ENCODE measurements around the gene COPS2. TPM values are rescaled to one million over a fixed set of nuclear protein-coding genes. Genes with fewer than 3 reads are reported as not detected.

Gene COPS2
- total and polyA plus RNA-seq, 2 experiments from 2014 or later, result 37.4 to 97.9 TPM

GRCh38 chr15:49084285-49084570 is 71.2 kb downstream of the COPS2 start:
- Histone ChIP-seq H2AFZ (no peak overlapping the region), H4K20me1 (ENCODE audit: insufficient read depth, poor library complexity, severe bottlenecking) (no peaks in the 10 kb centered on the region), H3K4me3 (no peak overlapping the region), H3K4me2 (no peak overlapping the region), H3K9me2 (replicated peaks; ENCODE audit: insufficient read depth) (no peaks in the 10 kb centered on the region), H3K79me2 (no peaks in the 10 kb centered on the region), H3K27ac (peak overlapping the region; percentile 56), H3K9me3 (ENCODE audit: low read depth) (no peaks in the 10 kb centered on the region), H3K27me3 (no peaks in the 10 kb centered on the region), H3K4me1 (ENCODE audit: insufficient read depth) (peaks cover 9% of the 10 kb centered on the region), H3K36me3 (replicated peaks; ENCODE audit: insufficient read depth, low read depth) (no peaks in the 10 kb centered on the region)
- WGBS (ENCODE audit: low lambda C conversion rate, missing lambda C conversion rate), result 91% methylated on average over 3 of the region's 3 CpGs
- TF ChIP-seq CTCF (IDR thresholded peaks at IDR 0.05; ENCODE audit: poor library complexity) (no peak), EZH2 (IDR thresholded peaks at IDR 0.05; ENCODE audit: borderline replicate concordance) (no peak), EZH2phosphoT487 (IDR thresholded peaks at IDR 0.05; ENCODE audit: low read depth, severe bottlenecking, unreplicated experiment) (no peak)
- no peak for DNase-seq (ENCODE audit: low spot score)

DNA sequence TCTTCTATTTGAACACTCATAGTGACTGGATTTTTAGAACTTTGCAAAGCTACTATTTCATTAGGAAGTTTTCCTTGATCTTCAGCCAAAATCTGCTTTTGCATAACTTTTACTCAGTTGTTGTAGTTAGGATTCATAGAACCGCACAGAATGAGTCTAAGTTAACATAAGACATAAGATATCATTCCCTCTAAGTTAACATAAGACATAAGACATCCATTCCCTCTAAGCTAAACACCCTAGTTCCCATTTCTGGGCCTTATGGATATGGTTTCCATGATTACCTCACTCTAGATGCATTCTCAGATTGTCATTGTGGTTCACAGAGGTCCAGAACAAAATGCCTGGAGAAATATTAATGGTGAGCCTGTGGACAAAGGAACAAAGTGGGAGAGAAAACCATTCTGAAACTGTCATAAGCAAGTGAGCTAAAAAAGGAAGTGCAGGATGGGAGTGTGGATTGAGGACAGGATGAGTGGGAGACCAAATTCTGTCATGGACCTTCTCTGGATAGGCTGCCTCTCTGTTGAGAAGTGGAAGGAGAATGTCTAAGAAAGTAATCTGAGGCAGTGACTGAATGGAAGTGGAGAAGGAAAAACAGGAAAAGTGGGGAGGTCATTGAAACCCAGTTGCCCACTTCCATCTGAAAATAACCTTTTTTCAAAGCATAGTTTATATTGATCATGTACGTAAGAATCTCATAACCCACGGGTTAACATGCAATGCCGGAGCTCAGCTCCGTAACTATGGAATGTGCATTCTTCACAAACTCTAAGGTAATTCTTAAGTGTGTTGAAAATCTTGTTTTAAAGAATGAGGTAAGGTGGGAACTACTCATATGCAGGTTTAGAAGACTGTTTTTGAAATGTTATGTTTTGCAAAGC is 71.8 kb downstream of the COPS2 start:
- Histone ChIP-seq H3K27ac (peak overlapping the region; percentile 56), H4K20me1 (ENCODE audit: insufficient read depth, poor library complexity, severe bottlenecking) (no peaks in the 10 kb centered on the region)
- TF ChIP-seq CTCF (IDR thresholded peaks at IDR 0.05; ENCODE audit: poor library complexity) (no peak), EZH2phosphoT487 (IDR thresholded peaks at IDR 0.05; ENCODE audit: low read depth, severe bottlenecking, unreplicated experiment) (no peak), EZH2 (IDR thresholded peaks at IDR 0.05; ENCODE audit: borderline replicate concordance) (no peak)

DNA sequence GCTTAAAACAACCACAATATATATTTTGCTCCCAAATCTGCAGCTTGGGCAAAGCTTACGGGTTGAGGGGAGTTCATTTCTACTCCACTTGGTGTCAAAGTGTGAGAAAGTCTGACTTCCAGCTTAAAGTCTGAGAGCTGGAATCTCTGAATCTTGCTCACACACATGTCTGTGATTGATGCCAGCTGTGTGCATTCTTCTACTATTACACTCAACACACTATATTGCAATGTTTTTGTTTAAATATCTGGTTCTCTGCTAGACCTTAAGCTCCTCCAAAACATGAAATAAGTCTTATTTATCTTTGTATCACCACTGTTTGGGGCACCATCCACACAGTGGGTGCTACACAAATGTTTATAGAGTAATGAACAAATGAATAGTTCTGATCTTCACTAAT is 72.4 kb downstream of the COPS2 start:
- no peak for DNase-seq (ENCODE audit: low spot score)
- no peak overlapping the region for H3K27ac ChIP-seq
- 3% methylated on average over 1 of the region's 1 CpG for WGBS (ENCODE audit: low lambda C conversion rate, missing lambda C conversion rate)
- no peak for TF ChIP-seq EZH2 (IDR thresholded peaks at IDR 0.05; ENCODE audit: borderline replicate concordance)
- TF ChIP-seq CTCF (IDR thresholded peaks at IDR 0.05; ENCODE audit: poor library complexity), result no peak
- TF ChIP-seq EZH2phosphoT487 (IDR thresholded peaks at IDR 0.05; ENCODE audit: low read depth, severe bottlenecking, unreplicated experiment), result no peak
- no peak overlapping the region for H3K4me2 ChIP-seq
- no peaks in the 10 kb centered on the region for H3K9me2 ChIP-seq (replicated peaks; ENCODE audit: insufficient read depth)
- H3K79me2 ChIP-seq, result no peaks in the 10 kb centered on the region
- no peaks in the 10 kb centered on the region for H3K36me3 ChIP-seq (replicated peaks; ENCODE audit: insufficient read depth, low read depth)
- no peaks in the 10 kb centered on the region for H3K9me3 ChIP-seq (ENCODE audit: low read depth)
- no peaks in the 10 kb centered on the region for H4K20me1 ChIP-seq (ENCODE audit: insufficient read depth, poor library complexity, severe bottlenecking)
- peaks cover 9% of the 10 kb centered on the region for H3K4me1 ChIP-seq (ENCODE audit: insufficient read depth)
- no peak overlapping the region for H2AFZ ChIP-seq
- no peaks in the 10 kb centered on the region for H3K27me3 ChIP-seq
- H3K4me3 ChIP-seq, result no peak overlapping the region

More for the DNA sequence above, 71.8 kb downstream of the COPS2 start:
- Histone ChIP-seq H3K36me3 (replicated peaks; ENCODE audit: insufficient read depth, low read depth) (no peaks in the 10 kb centered on the region), H3K4me3 (no peak overlapping the region), H2AFZ (no peak overlapping the region), H3K79me2 (no peaks in the 10 kb centered on the region), H3K4me1 (ENCODE audit: insufficient read depth) (peaks cover 9% of the 10 kb centered on the region), H3K4me2 (no peak overlapping the region), H3K9me3 (ENCODE audit: low read depth) (no peaks in the 10 kb centered on the region), H3K27me3 (no peaks in the 10 kb centered on the region), H3K9me2 (replicated peaks; ENCODE audit: insufficient read depth) (no peaks in the 10 kb centered on the region)
- 75% methylated on average over 5 of the region's 5 CpGs for WGBS (ENCODE audit: low lambda C conversion rate, missing lambda C conversion rate)
- DNase-seq (ENCODE audit: low spot score), result no peak
